NB4 (cell line): ENCODE data around the gene OPN1MW3.

Experiments
- DNase-seq: peaks from one replicate; pipeline ENCODE4 v3.0.0; 2010; ENCODE audit warnings: low read depth
- H3K4me3 ChIP-seq: one replicate; pipeline ENCODE4 v1.5.1; 2011; ENCODE audit warnings: mild to moderate bottlenecking, low read depth, low read length, moderate library complexity
- MAX ChIP-seq: IDR thresholded peaks from 2 replicates; pipeline ENCODE4 v1.6.1; 2011; ENCODE audit warnings: low read depth, low read length
- MYC ChIP-seq: IDR thresholded peaks from 2 replicates; pipeline ENCODE4 v1.6.1; 2011; ENCODE audit warnings: low read depth, low read length
- POLR2A ChIP-seq: IDR thresholded peaks from 2 replicates; pipeline ENCODE4 v1.6.1; 2011; ENCODE audit warnings: mild to moderate bottlenecking; ENCODE audit not compliant: insufficient read length; ENCODE audit errors: extremely low read depth
- TF ChIP-seq, protein P1 (sequence below): IDR thresholded peaks from one replicate; pipeline ENCODE4 v1.5.1; 2012; ENCODE audit warnings: low read depth, low read length

Gene OPN1MW3

GRCh38 chrX:154320406-154320805 is 63.0 kb downstream of the OPN1MW3 start:
- TF ChIP-seq MAX (no peak), POLR2A (no peak), MYC (no peak)
- TF ChIP-seq, protein P1, sequence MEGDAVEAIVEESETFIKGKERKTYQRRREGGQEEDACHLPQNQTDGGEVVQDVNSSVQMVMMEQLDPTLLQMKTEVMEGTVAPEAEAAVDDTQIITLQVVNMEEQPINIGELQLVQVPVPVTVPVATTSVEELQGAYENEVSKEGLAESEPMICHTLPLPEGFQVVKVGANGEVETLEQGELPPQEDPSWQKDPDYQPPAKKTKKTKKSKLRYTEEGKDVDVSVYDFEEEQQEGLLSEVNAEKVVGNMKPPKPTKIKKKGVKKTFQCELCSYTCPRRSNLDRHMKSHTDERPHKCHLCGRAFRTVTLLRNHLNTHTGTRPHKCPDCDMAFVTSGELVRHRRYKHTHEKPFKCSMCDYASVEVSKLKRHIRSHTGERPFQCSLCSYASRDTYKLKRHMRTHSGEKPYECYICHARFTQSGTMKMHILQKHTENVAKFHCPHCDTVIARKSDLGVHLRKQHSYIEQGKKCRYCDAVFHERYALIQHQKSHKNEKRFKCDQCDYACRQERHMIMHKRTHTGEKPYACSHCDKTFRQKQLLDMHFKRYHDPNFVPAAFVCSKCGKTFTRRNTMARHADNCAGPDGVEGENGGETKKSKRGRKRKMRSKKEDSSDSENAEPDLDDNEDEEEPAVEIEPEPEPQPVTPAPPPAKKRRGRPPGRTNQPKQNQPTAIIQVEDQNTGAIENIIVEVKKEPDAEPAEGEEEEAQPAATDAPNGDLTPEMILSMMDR = no peak
- no peak overlapping the region for H3K4me3 ChIP-seq
- no peak for DNase-seq
